ENCODE measurements around the gene CYB5R4. TPM values are rescaled to one million over a fixed set of nuclear protein-coding genes. Genes with fewer than 3 reads are reported as not detected.

The CYB5R4 gene
- total RNA-seq, 1 experiment from 2014 or later: 17.5 TPM

DNA sequence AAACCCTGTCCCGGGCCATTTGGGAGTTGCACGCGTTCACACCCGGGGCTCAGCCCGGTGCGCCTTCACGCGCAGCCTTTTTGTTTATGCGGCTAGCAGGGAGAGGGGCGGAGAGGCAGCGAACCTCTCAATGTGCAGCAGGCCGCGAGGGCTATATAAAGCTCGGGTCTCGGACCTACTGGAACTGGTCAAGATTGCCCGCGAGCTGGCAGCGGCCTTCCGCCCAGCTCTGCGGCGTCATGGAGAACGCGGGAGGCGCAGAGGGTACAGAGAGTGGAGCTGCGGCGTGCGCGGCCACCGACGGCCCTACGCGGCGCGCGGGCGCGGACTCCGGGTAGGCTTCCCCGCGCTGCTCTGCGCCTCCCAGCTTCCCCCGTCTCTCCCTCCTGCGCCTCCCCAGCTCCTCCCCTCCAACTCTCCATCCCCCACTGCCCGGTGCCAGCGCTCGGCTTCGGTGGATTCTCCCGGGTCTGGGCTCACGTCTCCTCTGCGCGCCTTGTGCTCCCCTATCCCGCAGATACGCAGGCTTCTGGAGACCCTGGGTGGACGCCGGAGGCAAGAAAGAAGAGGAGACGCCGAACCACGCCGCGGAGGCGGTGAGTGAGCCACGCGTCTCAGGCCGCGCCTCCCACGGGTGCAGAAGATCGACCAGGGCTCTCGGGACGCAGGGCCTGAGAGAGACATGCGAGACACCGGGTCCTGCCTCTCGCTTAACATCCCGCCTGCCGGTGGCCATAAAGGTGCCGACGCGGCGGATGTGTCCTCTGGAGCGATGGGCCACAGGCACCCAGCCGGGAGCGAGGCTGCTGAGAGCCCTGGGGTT is 6.1 kb upstream of the CYB5R4 start, which contains the start of gene RIPPLY2:
Gene RIPPLY2, plus strand, starts transcription at position 183 of the 823 bp plus-strand sequence. Its CDS starts 57 bp downstream, at position 240.
- Histone ChIP-seq H3K9ac (ENCODE audit: extremely low read depth, insufficient read length, low read length) (no peak within 1 kb of the TSS), H2BK120ac (ENCODE audit: low read depth, low read length, poor library complexity, severe bottlenecking) (no peak within 1 kb of the TSS), H3K14ac (ENCODE audit: insufficient read depth, low read length) (no peak within 1 kb of the TSS; the same call in 1 of the 2 replicates), H4K91ac (ENCODE audit: insufficient read length, low read depth, low read length) (no peak within 1 kb of the TSS), H3K18ac (ENCODE audit: insufficient read length, low read depth, low read length) (no peak within 1 kb of the TSS), H2BK15ac (ENCODE audit: low read depth, low read length) (no peak within 1 kb of the TSS), H2AK5ac (ENCODE audit: insufficient read length, low read length) (no peak within 1 kb of the TSS), H3K4ac (ENCODE audit: low read depth, low read length) (no peak within 1 kb of the TSS), H3K23me2 (ENCODE audit: insufficient read length, low read depth, low read length, poor library complexity, severe bottlenecking) (peaks cover 7% of the 10 kb centered on the region), H4K5ac (ENCODE audit: insufficient read length, low read depth, low read length) (no peak within 1 kb of the TSS), H3K4me1 (ENCODE audit: insufficient read depth, low read length) (no peaks in the 10 kb centered on the region), H3K23ac (ENCODE audit: insufficient read length, low read depth, low read length) (no peak within 1 kb of the TSS), H3K79me2 (ENCODE audit: insufficient read depth, low read length) (no peaks in the 10 kb centered on the region), H4K20me1 (ENCODE audit: control insufficient read depth, insufficient read depth, insufficient read length) (no peaks in the 10 kb centered on the region), H3K27ac (ENCODE audit: insufficient read length, low read depth, low read length) (no peak within 1 kb of the TSS), H3K4me2 (ENCODE audit: insufficient read depth, insufficient read length, low read length) (peak within 1 kb of the TSS; percentile 67), H2AFZ (ENCODE audit: low read length) (no peak within 1 kb of the TSS), H3K56ac (ENCODE audit: insufficient read length, low read depth, low read length) (no peak within 1 kb of the TSS), H3K79me1 (ENCODE audit: insufficient read depth, low read depth, low read length, poor library complexity, severe bottlenecking) (no peaks in the 10 kb centered on the region), H3K9me3 (ENCODE audit: control insufficient read depth, low read depth, low read length) (no peaks in the 10 kb centered on the region), H3K27me3 (ENCODE audit: insufficient read depth, low read length) (peaks cover 9% of the 10 kb centered on the region; the same call in 1 of the 2 replicates), H2BK12ac (ENCODE audit: insufficient read length, low read depth, low read length) (no peak within 1 kb of the TSS), H2BK5ac (ENCODE audit: insufficient read length, low read length) (no peak within 1 kb of the TSS), H2BK20ac (ENCODE audit: low read depth, low read length, poor library complexity, severe bottlenecking) (no peak within 1 kb of the TSS), H4K8ac (replicated peaks; ENCODE audit: insufficient read length, low read depth, low read length) (no peak within 1 kb of the TSS), H3T11ph (ENCODE audit: low read length) (no peak within 1 kb of the TSS)
- H3K27ac Mint-ChIP-seq: no peak within 1 kb of the TSS; a peak in 1 of 7 replicates
- H3K36me3 Mint-ChIP-seq (ENCODE audit: insufficient read depth in 1 of 3, low read depth in 3 of 3): no peaks in the 10 kb centered on the region
- H3K4me3 Mint-ChIP-seq: peak within 1 kb of the TSS; percentile 74 to 89
- H3K4me1 Mint-ChIP-seq: peaks cover 10 to 12% of the 10 kb centered on the region in 2 experiments
- peaks cover 63% of the 10 kb centered on the region for H3K27me3 Mint-ChIP-seq (ENCODE audit: low read depth)
- no peak for TF ChIP-seq CTCF (conservative IDR thresholded peaks at IDR 0.05)
- WGBS (ENCODE audit: extremely low coverage, insufficient read length, low lambda C conversion rate): no CpG with 5 or more reads among the region's 81 CpGs
- peak; percentile 65 for DNase-seq
- no peaks in the 10 kb centered on the region; a peak in 2 of 5 replicates for H3K9me3 Mint-ChIP-seq

Data from H9 (cell line).